ENCODE data around the gene DOK6. TPM values are rescaled to one million over a fixed set of nuclear protein-coding genes. Genes with fewer than 3 reads are reported as not detected.

DOK6 gene
- total RNA-seq, 1 donor from 2014 or later = 0.43 TPM

GRCh38 chr18:69397096-69397495, 3.6 kb upstream of the DOK6 start:
- H3K4me2 ChIP-seq = no peak overlapping the region
- peaks cover 10% of the 10 kb centered on the region for H3K27me3 Mint-ChIP-seq (ENCODE audit: insufficient read depth, low read depth)
- H3K9me3 ChIP-seq (ENCODE audit: low read depth) = no peaks in the 10 kb centered on the region
- H3K9ac ChIP-seq = no peak overlapping the region
- H4K20me1 ChIP-seq (ENCODE audit: low read depth) = no peaks in the 10 kb centered on the region
- no peaks in the 10 kb centered on the region for H3K36me3 ChIP-seq
- no peak overlapping the region for H3K27ac Mint-ChIP-seq
- peaks cover 37% of the 10 kb centered on the region for H3K27me3 ChIP-seq
- no peak overlapping the region for H3K27ac ChIP-seq
- H3K79me2 ChIP-seq (ENCODE audit: low read depth) = no peaks in the 10 kb centered on the region
- peaks cover 11% of the 10 kb centered on the region for H3F3A ChIP-seq (ENCODE audit: low read depth)
- no peaks in the 10 kb centered on the region for H3K36me3 Mint-ChIP-seq
- peaks cover 4% of the 10 kb centered on the region for H3K9me3 Mint-ChIP-seq
- DNase-seq (ENCODE audit: low spot score) = peak; percentile 8
- TF ChIP-seq, protein P1, sequence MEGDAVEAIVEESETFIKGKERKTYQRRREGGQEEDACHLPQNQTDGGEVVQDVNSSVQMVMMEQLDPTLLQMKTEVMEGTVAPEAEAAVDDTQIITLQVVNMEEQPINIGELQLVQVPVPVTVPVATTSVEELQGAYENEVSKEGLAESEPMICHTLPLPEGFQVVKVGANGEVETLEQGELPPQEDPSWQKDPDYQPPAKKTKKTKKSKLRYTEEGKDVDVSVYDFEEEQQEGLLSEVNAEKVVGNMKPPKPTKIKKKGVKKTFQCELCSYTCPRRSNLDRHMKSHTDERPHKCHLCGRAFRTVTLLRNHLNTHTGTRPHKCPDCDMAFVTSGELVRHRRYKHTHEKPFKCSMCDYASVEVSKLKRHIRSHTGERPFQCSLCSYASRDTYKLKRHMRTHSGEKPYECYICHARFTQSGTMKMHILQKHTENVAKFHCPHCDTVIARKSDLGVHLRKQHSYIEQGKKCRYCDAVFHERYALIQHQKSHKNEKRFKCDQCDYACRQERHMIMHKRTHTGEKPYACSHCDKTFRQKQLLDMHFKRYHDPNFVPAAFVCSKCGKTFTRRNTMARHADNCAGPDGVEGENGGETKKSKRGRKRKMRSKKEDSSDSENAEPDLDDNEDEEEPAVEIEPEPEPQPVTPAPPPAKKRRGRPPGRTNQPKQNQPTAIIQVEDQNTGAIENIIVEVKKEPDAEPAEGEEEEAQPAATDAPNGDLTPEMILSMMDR (IDR thresholded peaks at IDR 0.05) = no peak
- TF ChIP-seq EZH2phosphoT487 (IDR thresholded peaks at IDR 0.05) = no peak
- no peak for TF ChIP-seq EZH2 (IDR thresholded peaks at IDR 0.05)
- H3K4me3 ChIP-seq = no peak overlapping the region
- no peak overlapping the region for H3K4me3 Mint-ChIP-seq
- peaks cover 15% of the 10 kb centered on the region for H3K4me1 Mint-ChIP-seq
- H2AFZ ChIP-seq (replicated peaks) = no peak overlapping the region
- H3K4me1 ChIP-seq = peaks cover 14% of the 10 kb centered on the region

DNA sequence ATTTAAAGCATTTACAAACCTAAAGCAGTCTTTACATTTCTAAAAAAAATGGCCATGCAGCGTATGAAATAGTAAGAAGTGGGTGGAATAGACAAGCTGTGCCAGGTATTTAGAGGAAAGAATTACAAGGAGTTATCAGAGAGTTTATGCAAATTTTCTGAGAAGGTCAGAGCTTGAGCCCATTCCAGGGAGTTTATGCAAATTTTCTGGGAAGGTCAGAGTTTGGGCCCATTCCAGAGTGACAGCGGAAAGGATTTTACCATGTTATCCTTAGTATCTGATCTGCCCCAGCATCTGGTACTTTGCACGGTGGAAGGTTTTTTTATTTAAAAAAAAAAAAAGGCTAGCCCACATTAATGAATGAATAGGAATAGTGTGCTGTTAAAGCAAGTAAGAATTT, 1.4 kb upstream of the DOK6 start:
- Histone ChIP-seq H2AFZ (replicated peaks) (no peak overlapping the region), H3K4me3 (no peak overlapping the region), H3K27ac (no peak overlapping the region), H3K4me2 (no peak overlapping the region), H4K20me1 (ENCODE audit: low read depth) (no peaks in the 10 kb centered on the region), H3K36me3 (no peaks in the 10 kb centered on the region), H3K27me3 (peaks cover 59% of the 10 kb centered on the region), H3K4me1 (peaks cover 16% of the 10 kb centered on the region), H3K9me3 (ENCODE audit: low read depth) (no peaks in the 10 kb centered on the region), H3K9ac (no peak overlapping the region), H3K79me2 (ENCODE audit: low read depth) (no peaks in the 10 kb centered on the region), H3F3A (ENCODE audit: low read depth) (peaks cover 11% of the 10 kb centered on the region)
- peak; percentile 21 for DNase-seq (ENCODE audit: low spot score)
- H3K4me1 Mint-ChIP-seq = peaks cover 23% of the 10 kb centered on the region
- no peaks in the 10 kb centered on the region for H3K36me3 Mint-ChIP-seq
- peak overlapping the region; percentile 72 for H3K4me3 Mint-ChIP-seq
- H3K27me3 Mint-ChIP-seq (ENCODE audit: insufficient read depth, low read depth) = peaks cover 14% of the 10 kb centered on the region
- H3K27ac Mint-ChIP-seq = no peak overlapping the region
- H3K9me3 Mint-ChIP-seq = peaks cover 4% of the 10 kb centered on the region
- TF ChIP-seq EZH2phosphoT487 (IDR thresholded peaks at IDR 0.05) (no peak), EZH2 (IDR thresholded peaks at IDR 0.05) (no peak)
- TF ChIP-seq, protein P1 (IDR thresholded peaks at IDR 0.05) = no peak

DNA sequence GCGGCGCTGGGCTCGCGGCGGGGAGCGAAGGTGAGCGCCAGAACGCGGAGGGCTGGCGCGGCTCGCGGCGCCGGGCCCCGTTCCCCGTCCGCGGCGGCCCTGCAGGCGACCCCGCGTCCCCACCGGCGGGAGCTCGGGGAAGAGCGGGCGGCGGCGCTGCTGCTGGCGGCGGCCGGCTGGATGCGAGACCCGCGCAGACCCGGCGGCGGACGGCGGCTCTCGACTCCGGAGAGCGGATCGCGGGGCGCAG, 213 bp downstream of the DOK6 start:
- peak; percentile 69 for DNase-seq (ENCODE audit: low spot score)
- H3K9ac ChIP-seq = no peak overlapping the region

More for the DNA sequence above, 213 bp downstream of the DOK6 start:
- H3K9me3 ChIP-seq (ENCODE audit: low read depth) = no peaks in the 10 kb centered on the region
- H3K27ac ChIP-seq = no peak overlapping the region
- H3K9me3 Mint-ChIP-seq = peaks cover 3% of the 10 kb centered on the region
- peaks cover 11% of the 10 kb centered on the region for H3F3A ChIP-seq (ENCODE audit: low read depth)
- H3K36me3 Mint-ChIP-seq = no peaks in the 10 kb centered on the region
- no peak overlapping the region for H3K27ac Mint-ChIP-seq
- peak overlapping the region; percentile 99 for H3K4me2 ChIP-seq
- H3K4me1 Mint-ChIP-seq = peaks cover 23% of the 10 kb centered on the region
- H2AFZ ChIP-seq (replicated peaks) = peak overlapping the region; percentile 86
- no peaks in the 10 kb centered on the region for H3K36me3 ChIP-seq
- H3K4me1 ChIP-seq = peaks cover 16% of the 10 kb centered on the region
- H3K4me3 ChIP-seq = peak overlapping the region; percentile 70
- H3K27me3 ChIP-seq = peaks cover 75% of the 10 kb centered on the region
- H3K27me3 Mint-ChIP-seq (ENCODE audit: insufficient read depth, low read depth) = peaks cover 14% of the 10 kb centered on the region
- H3K4me3 Mint-ChIP-seq = peak overlapping the region; percentile 92
- H4K20me1 ChIP-seq (ENCODE audit: low read depth) = no peaks in the 10 kb centered on the region
- no peak for TF ChIP-seq EZH2phosphoT487 (IDR thresholded peaks at IDR 0.05)
- TF ChIP-seq EZH2 (IDR thresholded peaks at IDR 0.05) = no peak
- TF ChIP-seq, protein P1 (IDR thresholded peaks at IDR 0.05) = no peak
- H3K79me2 ChIP-seq (ENCODE audit: low read depth) = no peaks in the 10 kb centered on the region
